ENCODE data around the gene TBC1D22B.

The TBC1D22B gene

DNA sequence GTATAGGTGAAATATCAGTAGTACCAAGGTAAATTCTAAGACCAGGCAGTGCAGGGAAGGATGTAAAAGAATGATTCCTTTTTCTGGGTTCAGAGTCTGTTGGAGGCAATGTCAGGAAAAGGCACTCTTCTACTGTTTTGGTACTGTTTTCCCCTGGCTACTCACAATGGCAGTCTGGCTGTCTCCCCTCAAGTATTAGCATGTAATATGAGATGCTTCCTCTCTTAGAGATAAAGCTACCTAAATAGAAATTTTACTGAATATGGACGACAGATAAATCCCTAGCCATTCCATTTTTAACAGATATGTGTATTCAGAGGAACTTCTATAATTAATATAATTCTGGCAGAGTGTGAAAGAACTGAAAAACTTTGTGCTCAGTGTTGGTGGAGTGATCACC lies 99.7 kb downstream of the TBC1D22B start:
- DNase-seq (ENCODE audit: low spot score), result no peak

DNA sequence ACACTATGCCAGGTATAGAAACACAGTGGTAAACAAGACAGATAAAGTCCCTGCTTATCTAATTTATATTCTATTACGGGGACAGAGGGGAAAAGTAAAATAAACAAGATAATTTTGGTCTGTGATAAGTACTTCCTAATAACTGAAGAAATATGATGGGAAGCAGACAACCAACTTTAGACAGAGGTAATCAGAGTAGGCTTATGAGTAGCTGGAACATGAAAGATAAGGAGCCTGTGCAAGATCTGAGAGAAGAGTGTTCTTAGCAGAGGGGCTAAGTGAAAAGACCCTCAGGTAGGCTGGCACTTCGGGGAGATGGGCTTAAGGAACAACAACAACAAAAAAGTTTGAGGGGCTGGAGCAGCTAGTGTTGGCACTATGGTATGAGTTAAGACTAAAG lies 100.3 kb downstream of the TBC1D22B start:
- DNase-seq (ENCODE audit: low spot score), result no peak

DNA sequence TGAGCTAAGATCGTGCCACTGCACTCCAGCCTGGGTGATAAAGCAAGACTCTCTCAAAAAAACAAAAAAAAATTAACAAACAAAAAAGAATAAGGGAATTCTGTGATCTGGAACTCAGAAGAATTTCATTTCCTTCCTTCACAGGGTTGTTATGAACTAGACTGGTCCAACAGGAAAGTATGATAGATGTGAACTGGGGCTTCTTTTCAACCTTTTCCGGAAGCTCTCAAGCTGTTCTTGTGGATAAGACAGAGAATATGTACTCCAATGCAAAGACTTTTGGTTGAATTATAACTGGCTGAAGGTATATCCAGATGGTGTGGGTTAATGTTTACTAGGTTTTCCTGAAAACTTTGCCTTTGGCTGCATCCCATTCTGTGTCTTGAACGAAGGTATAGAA lies 101.5 kb downstream of the TBC1D22B start:
- no peak for DNase-seq (ENCODE audit: low spot score)

DNA sequence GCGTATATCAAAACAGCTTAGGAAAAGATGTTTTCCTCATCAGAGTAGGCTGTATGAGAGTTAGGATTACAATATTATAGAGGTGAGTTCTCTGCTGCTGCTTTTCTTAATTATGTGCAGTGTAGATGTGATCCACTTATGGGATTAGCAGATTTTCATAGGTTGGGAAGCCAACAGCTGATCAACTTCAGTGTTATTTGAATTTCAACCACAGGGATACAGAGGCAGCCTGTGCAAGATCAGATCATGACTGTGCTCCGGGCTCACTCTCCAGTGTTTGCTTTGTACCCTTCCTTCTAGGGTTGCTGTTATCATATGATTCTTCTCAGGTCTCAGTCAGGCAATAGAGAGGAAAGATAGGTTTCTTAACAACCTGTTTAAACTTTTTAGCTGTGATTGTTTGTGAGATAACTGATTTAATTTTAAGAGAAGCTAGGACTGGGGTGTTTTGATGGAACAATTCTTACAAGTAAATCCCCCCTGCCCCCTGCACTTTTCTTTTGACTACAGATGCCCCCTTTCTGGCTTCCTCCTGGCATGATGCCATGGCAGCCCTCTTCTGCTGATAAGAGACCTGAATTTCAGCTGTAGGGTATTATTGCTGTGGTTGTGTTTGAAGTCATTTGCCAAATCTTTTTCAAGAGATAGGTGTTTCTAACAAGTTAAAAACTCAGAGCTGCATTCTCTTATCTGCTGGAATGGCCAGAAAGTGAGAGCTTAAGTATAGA lies 104.7 kb downstream of the TBC1D22B start:
- no peak for DNase-seq (ENCODE audit: low spot score)

DNA sequence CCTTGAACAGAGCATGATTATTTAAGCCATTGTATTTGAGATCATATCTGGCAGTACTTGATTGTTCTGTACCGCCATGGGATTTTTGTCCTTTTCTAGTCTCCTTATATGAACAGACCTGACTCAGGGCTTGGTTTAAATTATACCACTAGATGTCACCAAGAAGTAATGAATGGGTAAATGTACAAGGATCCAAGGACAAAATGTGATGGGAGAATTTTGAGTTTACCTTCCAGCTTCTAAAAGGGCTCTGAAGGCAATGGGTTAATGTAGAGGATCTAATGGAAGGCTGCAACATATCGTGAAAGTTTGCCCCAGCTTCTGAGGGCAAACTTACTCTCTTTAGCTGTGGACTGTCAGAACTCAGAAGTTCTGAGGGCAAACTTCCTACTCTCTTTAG lies 108.2 kb downstream of the TBC1D22B start:
- DNase-seq (ENCODE audit: low spot score), result no peak

DNA sequence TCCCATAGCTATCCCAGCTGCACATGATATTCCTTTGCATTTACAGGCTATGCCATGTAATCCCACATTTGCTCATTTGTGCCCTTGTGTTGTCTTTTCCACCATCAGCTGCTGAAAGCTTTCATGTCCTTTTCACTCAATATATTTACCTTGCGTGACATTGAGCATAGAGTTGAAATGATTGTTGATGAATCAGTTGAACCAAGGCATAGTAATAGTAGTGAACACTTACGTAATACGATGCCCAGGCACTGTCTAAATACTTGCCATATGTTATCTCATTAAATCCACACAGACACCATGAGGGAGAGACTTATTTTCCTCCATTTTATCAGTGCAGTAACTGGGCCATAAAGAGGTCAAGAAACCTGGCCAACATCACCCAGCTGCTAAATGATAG lies 109.3 kb downstream of the TBC1D22B start:
- DNase-seq (ENCODE audit: low spot score), result no peak

- DNase-seq (ENCODE audit: low spot score), result no peak
Measured at GRCh38 chr6:37368961-37369320, 111.4 kb downstream of the TBC1D22B start.

DNA sequence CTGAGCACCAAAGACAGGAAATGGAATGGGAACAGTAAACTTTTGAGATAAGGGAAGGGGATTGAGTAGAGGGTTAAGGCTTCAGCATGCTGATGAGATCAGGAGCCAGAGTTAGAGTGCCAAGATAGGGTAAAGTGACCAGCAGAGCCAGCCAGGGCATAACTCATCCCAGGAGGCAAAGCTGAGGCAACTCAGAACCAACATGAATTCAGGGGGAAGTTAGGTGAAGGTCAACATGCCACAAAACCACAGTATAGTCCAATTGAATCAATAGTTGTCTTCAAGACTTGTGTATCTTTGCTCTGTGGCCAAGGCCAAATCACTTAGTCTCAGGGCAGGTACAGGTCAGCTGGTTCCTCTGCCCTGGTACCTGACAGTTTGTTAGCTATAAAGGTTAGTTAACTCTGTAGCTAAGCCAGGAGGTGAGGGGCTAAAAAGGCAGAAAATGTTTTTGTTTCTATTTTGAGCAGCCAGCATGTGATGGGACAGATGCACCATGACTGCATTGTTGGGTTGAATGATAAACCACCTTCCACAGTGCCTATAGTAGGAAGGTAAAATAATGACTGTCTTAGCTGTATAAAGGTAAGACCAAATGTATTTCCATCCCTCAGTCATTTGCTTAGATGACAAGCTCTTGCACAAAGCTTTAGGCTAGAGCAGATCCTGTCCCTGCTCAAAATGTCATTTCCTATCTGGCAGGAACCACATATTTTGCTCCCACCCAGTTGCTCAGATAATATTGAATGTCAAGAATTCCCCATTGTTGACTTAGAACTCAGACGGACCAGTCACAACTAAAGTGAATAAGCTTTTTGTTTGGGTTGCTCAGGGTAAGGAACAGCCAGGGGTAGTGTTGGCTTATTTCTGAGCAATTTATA lies 112.0 kb downstream of the TBC1D22B start:
- peak; percentile 20 for DNase-seq (ENCODE audit: low spot score)

GRCh38 chr6:37371154-37372083 lies 113.8 kb downstream of the TBC1D22B start:
- DNase-seq (ENCODE audit: low spot score), result no peak

GRCh38 chr6:37372116-37372515 lies 114.5 kb downstream of the TBC1D22B start:
- no peak for DNase-seq (ENCODE audit: low spot score)

DNA sequence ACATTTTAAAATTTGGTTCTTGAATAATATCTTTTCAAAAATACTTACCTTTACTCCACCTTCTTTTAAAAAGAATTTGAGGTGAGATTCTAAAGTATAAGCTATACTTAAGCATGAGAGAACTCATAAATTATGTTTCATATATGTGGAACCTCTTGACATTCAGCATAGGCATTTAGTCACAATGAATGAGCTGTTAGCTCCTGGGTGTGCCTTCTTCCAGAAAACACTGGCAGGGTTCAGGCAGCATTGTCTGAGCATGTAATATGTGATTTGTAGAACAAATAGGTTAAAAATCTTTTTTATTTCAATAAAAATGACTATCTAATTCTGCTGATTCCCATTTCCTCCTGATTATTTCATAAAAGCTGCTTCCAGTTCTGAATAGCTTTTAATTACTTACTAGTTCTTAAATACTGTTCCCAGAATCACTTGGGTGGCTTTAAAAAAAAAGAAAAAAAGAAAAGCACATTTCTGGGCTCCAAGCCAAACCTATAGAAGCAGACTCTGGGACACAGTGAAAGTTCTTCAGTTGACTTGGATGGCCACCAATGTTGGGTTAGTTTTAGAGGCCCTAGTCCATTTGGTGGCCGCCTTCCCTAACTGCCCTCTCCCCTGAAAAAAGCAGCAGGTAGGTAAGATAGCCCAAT lies 116.4 kb downstream of the TBC1D22B start:
- no peak for DNase-seq (ENCODE audit: low spot score)

DNA sequence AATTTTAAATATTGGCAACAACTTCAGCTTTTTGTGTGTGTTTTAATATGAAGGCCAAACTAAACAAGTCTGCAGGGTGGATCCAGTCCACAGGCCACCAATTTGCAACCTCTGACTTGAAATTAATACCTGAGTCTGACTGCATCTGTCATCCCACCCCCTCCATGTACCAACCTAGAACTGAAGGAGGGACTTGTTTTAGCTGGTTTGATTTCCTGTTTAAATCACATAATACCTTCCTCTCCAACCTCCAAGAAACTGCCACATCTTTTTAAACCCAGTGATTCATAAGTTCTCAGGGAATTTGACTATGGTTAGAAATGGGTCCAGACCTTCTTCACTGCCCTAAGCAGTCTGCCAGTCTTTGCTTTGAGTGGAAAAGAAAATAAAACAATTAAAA lies 117.8 kb downstream of the TBC1D22B start:
- no peak for DNase-seq (ENCODE audit: low spot score)

DNA sequence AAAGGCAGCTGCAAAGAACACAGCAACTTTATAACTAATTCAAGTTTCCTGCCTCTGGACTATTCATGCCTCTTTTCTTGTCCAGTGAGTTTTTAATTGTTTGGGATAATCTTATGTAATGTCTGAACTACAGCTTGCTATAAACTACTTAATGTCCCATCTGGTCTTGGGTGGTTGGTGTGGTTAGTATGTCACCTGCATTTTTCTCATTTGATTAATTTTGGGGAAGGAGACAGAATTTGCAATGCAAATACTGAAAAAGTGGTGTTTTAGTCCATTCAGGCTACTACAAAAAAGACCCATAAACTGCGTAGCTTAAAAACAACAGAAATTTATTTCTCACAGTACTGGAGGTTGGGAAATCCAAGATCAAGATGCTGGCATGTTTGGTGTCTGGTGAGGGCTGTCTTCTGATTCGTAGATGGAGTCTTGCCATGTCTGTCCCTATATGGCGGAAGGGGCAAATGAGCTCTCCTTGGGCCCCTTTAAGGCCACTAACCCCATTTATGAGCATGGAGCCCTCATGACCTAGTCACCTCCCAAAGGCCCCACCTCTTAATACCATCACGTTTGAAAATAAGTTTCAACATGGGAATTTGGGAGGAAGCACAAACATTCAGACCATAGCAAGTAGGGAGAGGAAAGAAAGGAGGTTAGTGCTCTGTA lies 118.6 kb downstream of the TBC1D22B start:
- DNase-seq (ENCODE audit: low spot score), result no peak

GRCh38 chr6:37381579-37381978 lies 124.0 kb downstream of the TBC1D22B start:
- DNase-seq (ENCODE audit: low spot score), result peak; percentile 32
